Activated T-cell treated with anti-CD3 and anti-CD28 coated beads for 4 hours (primary cell): ENCODE measurements around the gene TBC1D16.

Experiments used
- DNase-seq: peaks from one replicate; pipeline ENCODE4 v3.0.0-alpha.2; 2020

The TBC1D16 gene

GRCh38 chr17:79948945-79949655 is 86.6 kb downstream of the TBC1D16 start:
- no peak for DNase-seq

GRCh38 chr17:79948406-79948944 is 87.2 kb downstream of the TBC1D16 start:
- no peak for DNase-seq

DNA sequence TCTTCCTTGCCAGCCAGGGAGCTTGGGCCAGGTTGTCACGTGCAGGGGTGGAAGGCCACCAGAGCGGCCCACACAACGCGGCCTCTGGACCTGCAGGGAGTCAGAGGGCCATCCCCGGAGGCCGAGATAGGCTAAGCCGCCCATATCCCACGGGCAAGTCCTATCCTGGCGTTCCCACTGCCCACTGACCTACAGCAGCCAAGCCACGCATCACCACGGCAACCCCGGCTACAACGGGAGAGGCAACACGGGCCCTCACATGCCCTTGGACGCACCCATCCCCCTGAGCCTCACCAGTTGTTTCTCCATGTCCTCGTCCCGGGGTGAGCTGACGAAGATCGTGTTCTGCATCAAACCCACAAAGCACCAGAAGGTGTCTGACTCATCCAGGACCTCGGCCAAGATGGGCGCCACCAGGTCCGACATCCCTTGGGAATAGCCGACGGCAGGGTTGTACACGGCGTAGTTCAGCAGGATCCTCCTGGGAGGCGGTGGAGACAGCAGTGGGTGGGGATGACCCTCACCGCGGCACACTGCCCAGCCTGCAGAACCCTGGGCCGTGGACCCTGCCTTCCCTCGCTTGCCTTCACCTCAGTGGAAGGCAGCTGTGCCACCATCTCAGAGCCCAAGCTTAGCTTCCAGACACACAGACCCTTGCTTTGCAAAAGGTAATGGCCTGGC is 88.2 kb downstream of the TBC1D16 start:
- DNase-seq: no peak

- no peak for DNase-seq
Measured at GRCh38 chr17:79946352-79947231, 89.1 kb downstream of the TBC1D16 start.

- no peak for DNase-seq
Measured at GRCh38 chr17:79945591-79946255, 89.9 kb downstream of the TBC1D16 start.

DNA sequence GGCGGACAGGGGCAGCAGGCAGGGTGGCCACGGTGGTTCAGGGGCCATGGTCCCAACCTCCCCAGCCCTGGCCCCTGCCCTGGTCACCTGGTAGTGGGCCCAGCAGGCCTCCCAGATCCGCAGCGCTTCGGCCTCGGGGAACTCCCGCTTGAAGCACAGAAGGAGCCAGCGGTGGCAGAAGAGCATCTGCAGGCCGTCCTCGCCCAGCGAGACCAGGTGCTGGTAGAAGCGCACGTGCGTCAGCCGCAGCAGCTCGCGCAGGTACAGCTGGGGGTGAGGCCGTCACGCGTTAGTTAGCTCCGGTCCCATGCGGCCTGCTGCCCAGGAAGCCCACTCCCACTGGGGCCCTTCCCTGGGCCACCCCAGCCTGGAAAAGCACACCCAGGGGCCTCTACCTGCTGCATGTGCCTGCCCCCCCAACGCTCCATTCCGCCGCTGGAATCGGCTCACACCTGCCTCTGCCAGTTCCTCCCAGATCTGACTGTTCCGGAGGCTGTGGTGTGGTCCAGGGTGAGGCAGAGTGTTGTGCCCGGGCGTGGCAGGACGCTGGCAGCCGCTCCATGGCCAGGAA is 90.8 kb downstream of the TBC1D16 start:
- no peak for DNase-seq

DNA sequence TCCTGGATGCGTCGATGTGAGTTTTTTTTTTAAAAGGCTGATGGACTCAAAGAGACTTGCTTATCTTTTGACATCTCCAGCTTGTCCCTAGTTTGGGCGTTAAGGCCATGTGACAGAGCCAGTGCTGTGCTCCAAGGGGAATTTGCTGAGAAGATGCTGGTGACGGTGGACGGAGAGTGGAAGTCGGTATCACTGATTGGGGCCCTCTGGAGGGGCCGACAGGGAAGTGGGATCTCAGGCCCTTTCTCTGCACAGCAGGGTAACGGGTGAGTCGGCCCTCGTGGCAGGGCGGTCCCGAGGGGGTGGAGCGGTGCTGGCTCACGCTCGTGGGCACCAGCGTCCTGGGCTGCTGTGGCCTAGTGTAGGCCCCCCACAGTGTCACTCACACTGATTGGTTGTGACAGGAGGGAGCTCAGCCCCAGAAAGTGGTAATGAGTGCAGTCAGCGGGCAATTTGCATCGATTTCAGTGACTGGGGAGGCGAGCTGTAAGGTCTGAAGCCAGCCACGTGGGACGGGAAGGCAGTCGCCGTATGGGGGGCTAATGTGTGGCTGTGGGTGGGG is 91.3 kb downstream of the TBC1D16 start:
- no peak for DNase-seq

DNA sequence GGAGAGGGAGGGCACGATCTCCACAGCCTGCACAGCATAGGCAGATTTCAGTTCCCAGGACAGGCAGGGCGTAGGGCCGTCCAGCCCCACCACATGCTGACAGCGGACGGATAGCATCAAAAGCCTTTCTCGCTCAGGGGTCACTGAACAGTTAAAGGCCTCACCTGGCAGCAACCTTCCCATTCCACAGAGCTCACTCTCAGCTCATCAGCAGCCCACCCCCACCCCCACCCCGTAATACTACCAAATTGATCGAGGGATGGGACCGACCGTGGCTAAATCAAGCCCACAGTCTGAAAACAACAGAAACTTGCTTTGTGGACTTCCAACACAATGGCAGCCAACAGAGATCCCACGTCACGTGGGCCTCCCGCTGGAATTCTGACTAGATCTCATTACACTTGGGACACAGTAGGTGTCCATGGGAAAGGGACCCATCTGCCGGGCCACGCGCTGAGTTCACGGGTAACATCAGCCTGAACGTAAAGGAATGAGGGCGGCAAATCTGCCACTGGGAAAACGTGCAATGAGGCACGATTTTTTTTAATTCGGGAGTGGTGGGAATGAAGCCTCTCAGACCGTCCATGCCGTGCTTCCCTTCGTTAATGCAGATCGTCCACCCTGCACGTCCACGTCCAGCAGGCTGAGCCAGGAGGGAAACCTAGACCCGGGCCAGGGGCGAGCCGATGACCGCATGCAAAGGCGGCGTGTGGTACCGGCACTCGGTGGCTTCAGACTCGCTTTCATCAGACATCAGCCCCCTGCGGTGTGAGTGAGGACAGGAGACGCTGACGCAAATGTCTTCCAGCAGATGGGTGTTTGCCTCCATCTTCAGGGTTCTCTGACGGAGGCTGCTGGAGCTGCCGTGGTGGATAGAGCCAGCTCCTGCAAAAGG is 92.1 kb downstream of the TBC1D16 start:
- no peak for DNase-seq

- no peak for DNase-seq
Measured at GRCh38 chr17:79942591-79943346, 92.9 kb downstream of the TBC1D16 start.

- no peak for DNase-seq
Measured at GRCh38 chr17:79942011-79942405, 93.7 kb downstream of the TBC1D16 start.

DNA sequence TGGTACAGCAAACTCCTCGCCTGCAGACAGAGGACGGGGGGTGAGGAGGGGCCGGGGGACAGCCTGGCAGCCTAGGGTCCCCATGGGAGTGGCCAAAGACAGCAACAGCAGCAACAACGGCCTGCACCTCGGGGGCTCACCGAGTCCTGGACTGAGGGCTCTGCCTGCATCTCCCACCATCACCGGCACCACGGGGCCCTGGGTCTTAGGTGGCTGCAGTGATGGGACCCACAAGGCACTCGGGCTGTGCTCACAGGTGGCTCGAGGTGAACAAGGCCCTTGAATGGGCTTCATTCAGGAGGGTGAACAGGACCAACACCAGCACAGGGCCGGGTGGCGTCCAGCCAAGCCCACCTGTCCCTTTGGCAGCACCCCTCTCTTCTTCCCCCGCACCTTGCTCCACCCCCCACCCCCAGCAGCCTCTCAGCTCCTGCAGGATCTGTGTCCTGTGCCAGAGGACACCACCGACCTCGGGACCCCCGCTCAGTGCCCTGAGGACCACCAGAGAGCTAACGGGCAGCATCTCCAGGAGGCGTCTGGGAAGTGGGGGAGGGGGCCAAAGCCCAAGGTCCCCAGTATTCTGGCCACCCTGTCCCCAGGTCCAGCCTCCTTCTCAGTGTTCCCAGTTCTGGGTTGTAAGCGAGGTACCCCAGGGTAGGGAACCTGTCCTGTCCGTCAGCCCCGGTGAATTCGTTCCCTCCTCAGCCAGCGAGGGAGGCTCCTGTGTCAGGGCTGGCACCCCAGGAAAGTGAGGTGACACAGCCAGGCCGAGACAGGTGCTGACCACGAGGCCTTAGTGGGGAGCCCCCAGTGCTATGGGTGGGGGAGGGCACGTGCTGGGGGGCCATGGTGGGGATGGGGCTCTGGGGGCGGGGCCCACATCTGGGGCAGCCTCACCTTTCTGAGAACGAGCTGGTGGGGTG is 94.3 kb downstream of the TBC1D16 start:
- no peak for DNase-seq

DNA sequence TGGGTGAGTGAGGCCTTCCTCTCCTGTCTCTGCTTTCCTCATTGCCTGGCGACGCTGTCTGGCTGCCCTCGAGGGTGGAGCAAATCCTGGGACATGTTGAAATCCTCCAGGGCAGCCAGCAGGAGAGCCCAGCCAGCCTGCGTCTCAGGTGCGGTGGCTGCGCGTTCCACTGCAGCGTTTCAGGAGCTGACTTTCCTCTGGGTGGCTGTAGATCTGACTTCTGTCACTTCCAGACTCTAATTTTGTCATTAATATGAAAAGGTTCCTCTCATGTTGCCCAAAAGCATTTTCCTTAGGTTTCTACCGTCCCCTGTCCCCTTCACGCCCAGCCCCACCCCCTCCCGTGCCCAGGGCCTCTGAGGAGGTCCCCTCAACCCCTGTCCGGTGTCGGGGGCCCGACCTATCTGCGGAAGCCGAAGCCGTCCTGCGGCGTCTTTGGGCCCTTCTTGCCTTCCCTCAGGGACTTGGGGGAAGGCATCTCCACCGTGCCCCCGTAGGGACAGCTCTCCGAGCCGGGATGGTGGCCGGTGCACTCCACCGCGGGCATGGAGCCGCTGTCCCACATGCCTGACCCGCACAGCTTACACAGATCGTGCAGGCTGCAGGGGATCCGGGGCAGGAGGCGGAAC is 95.1 kb downstream of the TBC1D16 start:
- DNase-seq: no peak

DNA sequence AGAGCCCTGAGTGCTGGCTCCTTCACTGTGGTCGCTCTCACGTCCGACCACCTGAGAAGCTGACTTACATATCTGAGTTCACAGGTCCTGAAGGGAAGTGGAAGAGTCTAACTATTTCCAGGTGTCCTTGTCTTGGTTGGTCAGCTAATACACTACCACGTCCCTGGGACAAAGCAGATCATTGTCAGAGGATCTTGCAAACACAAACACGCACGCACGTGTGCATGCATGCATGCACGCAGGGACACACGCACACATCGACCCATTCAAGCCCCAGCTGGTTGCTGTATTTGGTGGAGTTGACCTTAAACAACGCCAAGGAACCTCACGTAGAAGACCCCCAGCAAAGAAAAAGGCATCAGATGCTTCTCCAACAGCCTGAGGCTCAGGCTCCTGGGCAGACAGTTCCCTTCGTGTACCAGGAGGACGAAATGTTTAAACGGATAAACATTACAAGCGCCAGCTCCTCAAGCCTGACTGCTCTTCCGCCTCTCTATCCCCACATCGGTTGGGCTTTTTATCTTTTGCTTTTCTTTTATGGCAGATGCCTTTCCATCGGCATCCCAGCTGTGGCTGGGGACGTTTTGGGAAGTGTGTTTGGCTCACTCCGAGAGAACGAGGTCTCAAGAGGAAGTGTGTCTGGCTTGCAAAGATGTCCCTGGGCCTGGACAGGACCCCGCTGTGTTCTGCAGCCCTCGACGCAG is 95.8 kb downstream of the TBC1D16 start:
- DNase-seq: no peak

DNA sequence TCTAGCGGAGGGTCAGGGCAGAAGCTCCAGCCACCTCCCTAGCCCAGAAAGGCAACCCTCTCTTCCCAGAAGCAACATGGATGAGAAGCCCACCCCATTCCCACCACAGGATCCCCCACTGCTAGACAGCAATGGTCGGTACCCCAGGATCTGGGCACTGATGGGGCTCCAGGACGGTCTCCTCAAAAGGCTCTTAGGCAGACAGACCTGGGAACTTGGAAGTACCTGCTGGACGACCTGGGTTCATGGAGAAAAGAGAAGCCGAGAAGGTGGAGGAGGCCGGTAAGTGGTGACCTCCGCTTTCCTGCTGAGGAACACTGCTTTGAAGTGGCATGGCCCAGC is 96.6 kb downstream of the TBC1D16 start:
- no peak for DNase-seq

GRCh38 chr17:79938336-79939093 is 97.2 kb downstream of the TBC1D16 start:
- no peak for DNase-seq

- no peak for DNase-seq
Measured at GRCh38 chr17:79937391-79938335, 98.0 kb downstream of the TBC1D16 start.
